Endothelial cell of umbilical vein (primary cell): ENCODE data around the gene PRR3. TPM values are rescaled to one million over a fixed set of nuclear protein-coding genes. Genes with fewer than 3 reads are reported as not detected.
A peak's percentile ranks its signal among the peaks of the same experiment; 100 is the strongest.

ENCODE experiments used
- BruUV-seq: library from RNA; stranded (reverse); fragments of 400-500 nt; replicated peaks from 2 replicates; lab custom pipeline; 2021; lab: Mats Ljungman, UMichigan
- CTCF ChIA-PET: fragments of 300-600, 350-600 bp; sonication (Branson Sonifier 250); formaldehyde crosslinking; loops from one replicate; lab custom pipeline; 2021; ENCODE audit warnings: antibody characterized with exemption, inconsistent platforms; lab: Charles Lee
- POLR2A ChIA-PET: fragments of 300-600, 350-600 bp; sonication (Branson Sonifier 250); formaldehyde crosslinking; loops from one replicate; lab custom pipeline; 2021; ENCODE audit warnings: antibody characterized with exemption, inconsistent platforms; lab: Charles Lee
- DNase-seq: peaks from one replicate; pipeline ENCODE4 v3.0.0-alpha.2; 2011; ENCODE audit warnings: low read depth, low spot score
- FAIRE-seq: peaks from 2 replicates; lab custom pipeline; 2011; peaks lifted over from hg19 to GRCh38; lab: Jason Lieb, UNC
- H2AFZ ChIP-seq: 2 replicates; pipeline ENCODE4 v1.6.0; 2012; ENCODE audit warnings: low read depth, low read length, control low read depth, inconsistent platforms
- H3K27ac ChIP-seq: 2 replicates; pipeline ENCODE4 v1.5.1; 2011; ENCODE audit warnings: low read depth, mild to moderate bottlenecking, control low read depth, low read length, moderate library complexity; ENCODE audit not compliant: insufficient read depth
- H3K27me3 ChIP-seq, 2 experiments: 2 replicates each; pipeline versions ENCODE4 v1.6.0 to v1.6.1; 2011; ENCODE audit warnings: low read length in 2 of 2, mixed read lengths in 1 of 2; ENCODE audit not compliant: control insufficient read depth in 2 of 2, insufficient read depth in 2 of 2
- H3K36me3 ChIP-seq, 2 experiments: 2 replicates in 1 of 2; 3 replicates in 1 of 2; pipeline ENCODE4 v1.5.1; 2011; ENCODE audit warnings: low read length in 2 of 2, mild to moderate bottlenecking in 1 of 2, moderate library complexity in 1 of 2; ENCODE audit not compliant: control insufficient read depth in 2 of 2, insufficient read depth in 2 of 2; ENCODE audit errors: extremely low read depth in 1 of 2
- H3K4me1 ChIP-seq: 3 replicates; pipeline ENCODE4 v1.5.1; 2011; ENCODE audit warnings: mild to moderate bottlenecking, low read length; ENCODE audit not compliant: control insufficient read depth, insufficient read depth; ENCODE audit errors: extremely low read depth
- H3K4me2 ChIP-seq: 2 replicates; pipeline ENCODE4 v1.6.1; 2011; ENCODE audit warnings: low read length, control low read depth, mixed read lengths; ENCODE audit not compliant: insufficient read depth
- H3K4me3 ChIP-seq, 3 experiments: fragments of 200-600 bp in 1 of 3; sonication (generic), shearing (Covaris generic) in 1 of 3; replicated peaks in 1 of 3; 2 replicates each; pipeline ENCODE4 v1.5.1; 2011 to 2016; ENCODE audit warnings: control low read depth in 3 of 3, low read length in 3 of 3, mild to moderate bottlenecking in 2 of 3, inconsistent platforms in 1 of 3, low read depth in 1 of 3, moderate library complexity in 1 of 3; ENCODE audit not compliant: insufficient read depth in 1 of 3
- H3K79me2 ChIP-seq: 2 replicates; pipeline ENCODE4 v1.6.0; 2012; ENCODE audit warnings: low read length, inconsistent platforms; ENCODE audit not compliant: control insufficient read depth, insufficient read depth
- H3K9ac ChIP-seq: replicated peaks from 2 replicates; pipeline ENCODE3; 2011; ENCODE audit warnings: low read length, control low read depth; ENCODE audit not compliant: insufficient read depth; ENCODE audit errors: extremely low read depth
- H3K9me1 ChIP-seq: replicated peaks from 3 replicates; pipeline ENCODE4 v1.6.0; 2011; ENCODE audit warnings: mild to moderate bottlenecking, low read length; ENCODE audit not compliant: control insufficient read depth, insufficient read depth; ENCODE audit errors: extremely low read depth
- H3K9me3 ChIP-seq: replicated peaks from 2 replicates; pipeline ENCODE4 v1.5.1; 2012; ENCODE audit warnings: low read length, inconsistent platforms; ENCODE audit not compliant: control insufficient read depth, insufficient read depth
- H4K20me1 ChIP-seq: replicated peaks from 2 replicates; pipeline ENCODE3; 2011; ENCODE audit warnings: mild to moderate bottlenecking, low read length; ENCODE audit not compliant: control insufficient read depth, insufficient read depth; ENCODE audit errors: extremely low read depth
- FOS ChIP-seq: IDR thresholded peaks from 2 replicates; pipeline ENCODE4 v1.6.1; 2011; ENCODE audit warnings: mild to moderate bottlenecking, low read length, moderate library complexity, borderline replicate concordance; ENCODE audit not compliant: insufficient read depth
- GATA2 ChIP-seq: IDR thresholded peaks from 2 replicates; pipeline ENCODE4 v1.7.0; 2011; ENCODE audit warnings: low read depth, mild to moderate bottlenecking, moderate library complexity, mixed read lengths, low read length; ENCODE audit not compliant: insufficient read length, insufficient read depth
- JUN ChIP-seq: IDR thresholded peaks from 2 replicates; pipeline ENCODE4 v1.6.1; 2011; ENCODE audit warnings: borderline replicate concordance, low read depth; ENCODE audit not compliant: insufficient read length, insufficient read depth
- MYC ChIP-seq: IDR thresholded peaks from one replicate; pipeline ENCODE4 v1.6.1; 2011; ENCODE audit warnings: mild to moderate bottlenecking, low read depth, low read length
- POLR2A ChIP-seq: IDR thresholded peaks from 2 replicates; pipeline ENCODE4 v1.6.1; 2012; ENCODE audit warnings: low read depth, mild to moderate bottlenecking, control low read depth, low read length
- POLR2AphosphoS5 ChIP-seq: IDR thresholded peaks from 2 replicates; pipeline ENCODE4 v1.6.1; 2012; ENCODE audit warnings: low read depth, mild to moderate bottlenecking, control low read depth, low read length, moderate library complexity; ENCODE audit not compliant: insufficient read depth
- dilution Hi-C: fragments of 300-500 bp; cut with MboI; formaldehyde crosslinking; loops from one replicate; pipeline ENCODE4 v1.15.0; 2019; ENCODE audit warnings: low sequenced_read_pairs; ENCODE audit not compliant: extremely low pct_ligation_motif_present
- intact Hi-C: fragments of 100-400 bp; cut with micrococcal nuclease; formaldehyde crosslinking; loops from one replicate; pipeline ENCODE4 v1.10.0; 2022
- polyA plus RNA-seq, 4 experiments: library from polyadenylated mRNA; depleted of rRNA in 3 of 4; stranded (reverse) in 3 of 4; unstranded in 1 of 4; fragments of >200 nt; gene quantifications; 2 replicates each; pipeline versions ENCODE4 v1.2.1 to v1.2.3, GENCODE V29; 2011 to 2012; ENCODE audit warnings: missing spikeins in 1 of 4
- total RNA-seq: library from RNA; stranded (reverse); gene quantifications from 2 replicates; pipeline ENCODE4 v1.2.3, GENCODE V29; 2021

Gene PRR3
- total and polyA plus RNA-seq, 2 donors (not counting 3 experiments of a cell fraction or from before 2014, with no cell fraction given): 10.6 to 22.3 TPM

DNA sequence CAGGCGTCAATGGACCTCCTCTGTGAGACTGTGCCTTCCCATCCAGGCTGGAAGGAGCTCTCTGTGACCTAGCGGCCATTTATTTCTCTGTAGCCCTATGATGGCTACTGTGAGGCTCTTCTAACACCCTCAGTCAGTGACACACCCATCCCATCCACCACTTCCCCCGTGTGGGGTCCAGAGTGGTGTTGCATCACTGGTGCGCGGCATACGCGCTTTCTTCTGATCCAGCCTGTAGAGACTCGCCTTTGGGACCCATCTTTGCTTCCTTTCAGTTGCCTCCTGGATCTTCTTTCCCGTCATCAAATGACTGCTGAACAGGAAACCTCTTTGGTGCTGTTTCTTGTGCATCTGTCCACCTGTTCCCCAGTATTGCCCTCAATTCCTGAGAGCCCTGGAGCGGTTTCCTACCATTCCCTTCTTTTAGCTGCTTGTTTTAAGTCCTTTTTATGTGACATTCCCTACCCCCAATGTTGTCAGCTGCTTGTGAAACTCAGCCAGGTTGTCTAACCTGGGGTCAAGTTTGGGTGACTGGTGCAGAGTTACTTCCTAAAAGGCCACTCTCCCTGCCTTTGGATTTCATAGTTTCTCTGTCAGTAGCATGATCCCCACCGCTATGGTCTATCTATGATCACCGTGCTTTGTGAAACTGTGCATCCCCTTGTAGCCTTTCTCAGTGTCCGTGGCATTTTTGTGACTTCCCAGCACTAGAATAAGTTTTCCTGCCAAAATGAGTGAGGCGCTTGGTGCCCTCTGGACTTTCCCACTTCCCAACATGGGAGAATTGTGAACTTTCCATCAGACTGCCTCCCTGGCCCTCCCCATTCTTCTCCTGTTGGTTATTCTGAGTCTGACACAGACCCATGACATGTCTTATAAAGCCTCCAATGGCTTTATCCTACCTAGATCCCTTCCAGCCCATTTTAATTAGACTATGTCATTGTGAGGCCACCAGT, 5.7 kb downstream of the PRR3 start:
- H3K9ac ChIP-seq: no peak overlapping the region
- H3K4me2 ChIP-seq: no peak overlapping the region
- no peak overlapping the region for H3K4me3 ChIP-seq
- DNase-seq (no peak), FAIRE-seq (no peak)
- H3K36me3 ChIP-seq: peaks cover 0 to 6% of the 10 kb centered on the region in 2 experiments
- no peaks in the 10 kb centered on the region for H3K27me3 ChIP-seq
- H3K9me3 ChIP-seq: no peaks in the 10 kb centered on the region
- no peak overlapping the region for H2AFZ ChIP-seq
- ChIA-PET CTCF (interaction anchor here (0.6 to 4.3 kb wide), 3 partner anchors 8 to 20 kb away, joined by 3 to 20 read pairs (median 14); partner anchors contain the start of gene ABCF1), POLR2A (no interaction called here)
- dilution Hi-C loops (no loop called here), intact Hi-C loops (no loop called here)
- no peak overlapping the region for H3K27ac ChIP-seq
- H3K79me2 ChIP-seq: peaks cover 9% of the 10 kb centered on the region
- BruUV-seq: no TSS peak
- no peaks in the 10 kb centered on the region for H4K20me1 ChIP-seq
- H3K9me1 ChIP-seq: no peaks in the 10 kb centered on the region
- peaks cover 8% of the 10 kb centered on the region for H3K4me1 ChIP-seq
- TF ChIP-seq MYC (no peak), GATA2 (no peak), POLR2A (no peak), FOS (no peak), POLR2AphosphoS5 (no peak)

DNA sequence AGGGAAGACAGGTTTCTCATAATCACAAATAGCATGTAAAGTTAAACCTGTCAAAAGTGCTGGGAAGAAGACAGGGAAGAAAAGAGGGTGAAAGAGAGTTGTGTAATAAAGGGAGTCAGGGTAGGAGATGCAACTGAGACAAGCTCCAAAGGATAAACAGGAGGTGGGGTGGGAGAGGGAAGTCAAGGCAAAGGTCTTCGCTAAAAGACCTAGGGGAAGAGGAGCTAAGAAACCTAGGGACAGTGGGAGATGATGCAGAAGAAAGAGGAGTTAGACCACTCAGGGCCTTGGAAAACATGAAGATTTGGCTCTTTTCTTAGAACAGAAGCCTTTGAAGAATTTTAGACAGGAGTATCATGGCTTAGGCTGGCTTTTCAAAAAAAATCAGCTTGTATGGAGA, 7.0 kb downstream of the PRR3 start:
- no peak overlapping the region for H3K4me2 ChIP-seq
- H3K9me1 ChIP-seq: no peaks in the 10 kb centered on the region
- no peaks in the 10 kb centered on the region for H4K20me1 ChIP-seq
- TF ChIP-seq POLR2A (peak; percentile 25), JUN (no peak)
- intact Hi-C loops (no loop called here), dilution Hi-C loops (no loop called here)
- DNase-seq: no peak
- no peaks in the 10 kb centered on the region for H3K79me2 ChIP-seq
- no peak overlapping the region for H3K9ac ChIP-seq
- H2AFZ ChIP-seq: no peak overlapping the region
- peaks cover 0 to 6% of the 10 kb centered on the region in 2 experiments for H3K36me3 ChIP-seq
- H3K27me3 ChIP-seq: no peaks in the 10 kb centered on the region
- no peaks in the 10 kb centered on the region for H3K9me3 ChIP-seq
- H3K4me1 ChIP-seq: no peaks in the 10 kb centered on the region
- ChIA-PET POLR2A (no interaction called here), CTCF (interaction anchor here (3.3 to 4.3 kb wide), 2 partner anchors 19 to 22 kb away, joined by 14 to 20 read pairs; no protein-coding TSS in a partner anchor)
- H3K27ac ChIP-seq: no peak overlapping the region
- no TSS peak for BruUV-seq
- no peak for FAIRE-seq
- no peak overlapping the region for H3K4me3 ChIP-seq
